Germinal center (tissue), 1 donor: ENCODE measurements around the gene FGF14.

ENCODE experiments used
- DNase-seq: peaks from one replicate; pipeline ENCODE4 v3.0.0; 2012; ENCODE audit warnings: mixed read lengths, low spot score

FGF14 gene

GRCh38 chr13:102367836-102368235 lies 34.0 kb downstream of the FGF14 start:
- no peak for DNase-seq

DNA sequence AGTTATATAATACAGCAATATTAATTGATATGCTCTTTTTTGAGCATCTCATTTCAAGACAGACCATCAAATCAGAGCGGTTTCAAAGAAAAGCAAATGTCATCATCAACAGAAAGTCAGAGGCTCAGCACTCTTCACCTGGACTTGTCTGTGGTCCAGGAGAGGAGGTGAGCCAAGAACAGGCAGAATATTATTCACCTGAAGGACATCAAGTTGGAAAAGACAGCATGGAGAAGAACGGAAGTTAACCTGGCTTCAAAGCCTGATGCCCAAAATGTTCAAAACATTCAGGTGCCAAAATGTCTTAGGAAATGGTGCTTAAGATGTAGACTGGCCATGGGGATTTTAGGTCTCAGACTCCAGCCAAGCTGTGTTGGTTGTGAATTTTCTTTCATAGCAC lies 40.7 kb downstream of the FGF14 start:
- DNase-seq: no peak

DNA sequence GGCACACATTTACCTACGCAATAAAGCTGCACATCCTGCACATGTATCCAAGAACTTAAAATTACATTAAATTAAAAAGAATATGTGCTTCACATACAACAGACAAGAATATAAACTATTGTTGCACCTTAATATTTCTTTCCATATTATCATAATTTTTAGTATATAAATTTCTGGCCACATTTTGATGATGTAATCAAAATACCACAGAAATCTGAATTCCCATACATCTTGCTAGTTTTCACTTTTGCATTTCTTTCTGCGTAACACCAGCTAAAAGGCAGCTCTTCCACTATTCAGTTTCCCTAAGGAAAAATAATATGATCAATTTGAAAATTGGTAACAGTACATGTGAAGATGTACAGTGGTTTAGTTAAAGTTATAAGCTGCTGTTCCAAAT lies 42.6 kb downstream of the FGF14 start:
- no peak for DNase-seq

GRCh38 chr13:102355251-102355650 lies 46.6 kb downstream of the FGF14 start:
- no peak for DNase-seq

DNA sequence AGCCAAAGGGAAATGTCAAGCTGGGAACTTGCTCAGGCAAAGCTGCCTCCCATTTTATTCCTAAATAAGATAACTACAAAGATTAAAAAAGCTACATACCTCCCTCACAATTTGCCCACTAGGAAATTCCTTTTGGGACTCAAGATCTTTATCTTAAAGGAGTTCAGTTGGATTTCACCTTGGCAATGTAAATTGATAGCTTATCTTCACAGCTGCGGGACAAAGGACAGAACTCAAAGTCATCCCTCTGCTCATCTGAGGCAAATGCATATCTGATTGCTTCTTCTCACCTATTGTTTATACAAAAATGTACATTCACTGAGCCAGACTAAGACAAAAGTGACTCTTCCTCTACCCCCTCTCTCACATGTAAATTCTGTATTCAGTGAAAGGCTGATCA lies 47.8 kb downstream of the FGF14 start:
- no peak for DNase-seq

DNA sequence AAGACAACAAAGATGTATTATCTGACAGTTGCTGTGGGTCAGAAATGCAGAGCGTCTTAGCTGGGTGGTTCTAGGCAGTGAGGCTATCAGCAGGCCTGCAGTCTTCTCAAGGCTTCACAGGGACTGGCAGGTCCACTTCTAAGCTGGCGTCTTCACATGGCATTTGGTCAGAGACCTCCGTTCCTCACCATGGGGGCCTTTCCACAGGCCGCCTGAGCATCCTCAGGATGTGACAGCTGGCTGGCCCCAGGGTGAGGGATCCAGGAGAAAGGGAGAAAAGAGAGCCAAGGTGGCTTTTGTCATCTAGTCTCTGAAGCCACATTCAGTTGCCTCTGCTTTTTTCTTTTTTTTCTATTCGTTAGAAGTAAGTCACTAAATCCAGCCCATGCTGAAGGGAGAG lies 50.3 kb downstream of the FGF14 start:
- DNase-seq: no peak

- no peak for DNase-seq
Observed at GRCh38 chr13:102347490-102347889, 54.4 kb downstream of the FGF14 start.

- no peak for DNase-seq
Observed at GRCh38 chr13:102346769-102347168, 55.1 kb downstream of the FGF14 start.

- DNase-seq: no peak
Observed at GRCh38 chr13:102344410-102344809, 57.4 kb downstream of the FGF14 start.

GRCh38 chr13:102333320-102334198 lies 68.3 kb downstream of the FGF14 start:
- DNase-seq: no peak

DNA sequence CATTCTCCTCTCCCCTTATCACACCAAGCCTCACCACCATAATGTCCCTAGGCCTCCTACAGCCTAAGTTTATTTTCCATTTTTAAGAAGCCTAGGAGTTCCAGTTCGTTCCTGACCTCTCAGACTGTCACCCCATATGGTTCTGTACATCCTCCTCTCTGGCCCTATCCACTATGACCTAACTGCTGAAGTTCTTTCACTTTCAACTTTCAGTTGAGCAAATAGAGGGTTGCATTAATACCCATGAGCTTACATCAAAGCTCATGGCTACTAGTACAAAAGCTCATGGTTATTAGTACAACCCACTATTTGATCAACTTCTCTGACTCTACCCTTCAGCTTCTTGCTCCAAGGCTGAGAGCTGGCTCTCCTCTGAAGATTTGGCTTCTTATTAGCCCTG lies 72.9 kb downstream of the FGF14 start:
- no peak for DNase-seq

DNA sequence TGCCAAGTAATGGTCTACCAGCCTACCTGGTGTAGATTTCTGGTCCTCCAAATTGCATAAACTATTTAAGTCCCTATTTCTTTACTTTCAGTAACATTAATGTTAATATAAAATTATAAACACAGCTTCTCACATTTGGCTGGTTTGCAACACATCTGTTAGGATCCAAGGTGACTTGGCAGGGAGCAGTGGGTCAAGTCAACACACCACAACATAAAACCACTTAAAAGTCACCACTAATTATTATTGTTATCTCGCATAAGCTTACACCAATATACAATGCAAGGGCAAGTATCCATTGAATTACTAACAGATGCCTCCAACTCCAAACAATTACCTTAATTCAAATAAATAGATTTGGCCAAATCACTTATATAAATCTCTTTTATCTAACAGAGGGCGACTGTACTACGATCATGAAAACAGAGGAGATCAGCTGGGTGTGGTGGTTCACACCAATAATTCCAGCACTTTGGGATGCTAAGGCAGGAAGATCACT lies 74.7 kb downstream of the FGF14 start:
- no peak for DNase-seq

DNA sequence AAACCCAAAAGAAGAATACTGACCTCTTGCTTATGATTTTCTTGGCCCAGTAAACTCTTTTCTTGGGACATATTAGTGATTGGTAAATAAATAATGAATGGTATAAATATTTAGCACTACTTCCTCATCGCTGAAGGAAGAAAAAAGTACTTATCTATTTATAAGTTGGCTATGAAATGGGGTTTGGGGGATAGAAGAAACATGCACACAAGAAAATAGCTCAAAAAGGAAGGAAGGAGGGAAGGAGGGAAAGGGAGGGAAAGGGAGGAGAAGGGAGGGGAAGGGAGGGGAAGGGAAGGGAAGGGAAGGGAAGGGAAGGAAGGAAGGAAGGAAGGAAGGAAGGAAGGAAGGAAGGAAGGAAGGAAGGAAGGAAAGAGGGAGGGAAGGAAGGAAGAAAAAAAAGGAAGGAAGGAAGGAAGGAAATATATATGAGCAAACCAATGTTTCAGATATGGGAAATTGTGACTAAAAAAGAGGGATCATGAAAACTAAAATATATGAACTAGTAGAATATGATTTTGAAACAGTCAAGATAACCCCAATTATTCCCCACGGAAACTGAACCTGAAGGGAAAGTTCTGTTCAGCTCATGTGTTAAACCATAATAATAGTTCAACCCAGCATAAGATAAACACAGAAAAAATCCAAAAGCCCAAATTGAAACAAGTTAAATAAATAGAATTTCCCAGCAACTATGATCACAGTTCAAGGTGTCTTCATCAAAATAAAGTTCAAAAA lies 75.3 kb downstream of the FGF14 start:
- DNase-seq: no peak

GRCh38 chr13:102325321-102325720 lies 76.5 kb downstream of the FGF14 start:
- no peak for DNase-seq

DNA sequence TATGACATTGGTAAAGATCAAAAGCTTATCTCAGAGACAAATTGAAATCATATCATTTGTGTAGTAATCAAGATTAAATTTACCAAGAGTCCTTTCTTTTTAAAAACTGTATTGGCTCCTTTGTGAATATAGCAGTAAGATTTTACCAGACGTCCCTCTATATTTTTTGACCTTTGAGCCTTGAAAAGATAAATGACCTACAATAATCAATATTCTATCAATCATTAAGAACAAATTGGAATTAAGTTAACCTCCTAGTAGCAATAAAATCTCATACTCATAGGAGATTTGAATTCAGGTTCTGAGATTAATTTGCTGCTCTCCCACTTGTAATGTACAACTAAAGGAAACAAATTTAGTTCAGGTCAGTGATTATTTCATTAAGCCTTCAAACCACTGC lies 78.3 kb downstream of the FGF14 start:
- DNase-seq: no peak

DNA sequence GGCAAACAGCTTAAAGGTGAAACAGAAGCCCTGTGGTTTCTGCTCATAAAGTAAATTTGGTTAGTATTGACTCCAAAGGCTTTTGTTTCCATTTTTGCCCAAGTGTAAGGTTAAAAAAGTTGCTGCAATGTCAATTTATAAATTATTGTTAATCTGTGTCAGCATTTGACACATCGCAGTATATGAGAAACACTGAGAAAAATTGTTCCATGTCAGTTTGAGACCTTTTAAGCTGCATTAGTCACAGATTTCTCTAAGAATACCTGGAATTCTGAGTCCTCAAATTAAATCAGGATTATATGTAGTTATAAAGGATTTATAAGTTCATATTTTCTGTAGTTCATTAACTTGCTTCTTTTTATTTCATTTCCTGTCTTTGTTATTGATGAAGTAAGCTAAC lies 78.8 kb downstream of the FGF14 start:
- DNase-seq: no peak

- no peak for DNase-seq
Observed at GRCh38 chr13:102322211-102322610, 79.6 kb downstream of the FGF14 start.

- DNase-seq: no peak
Observed at GRCh38 chr13:102318233-102318632, 83.6 kb downstream of the FGF14 start.

- no peak for DNase-seq
Observed at GRCh38 chr13:102317593-102317992, 84.3 kb downstream of the FGF14 start.

DNA sequence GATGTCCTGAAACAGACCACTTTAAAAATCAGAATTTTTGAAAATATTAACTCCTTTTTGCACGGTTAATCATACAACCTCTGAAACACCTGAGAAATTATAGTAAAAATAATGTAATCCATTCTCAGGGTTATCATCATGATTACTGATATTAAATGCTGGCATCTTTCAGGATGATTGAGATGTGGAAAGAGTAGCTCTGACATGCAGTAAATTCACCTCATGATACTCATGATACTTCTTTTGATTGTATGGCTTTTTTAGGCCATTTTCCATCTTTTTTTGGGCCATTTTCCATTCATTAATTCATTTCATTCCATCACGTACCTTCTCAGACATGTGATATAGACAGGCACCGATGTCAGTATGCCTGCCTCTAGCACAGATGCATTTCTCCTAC lies 85.1 kb downstream of the FGF14 start:
- no peak for DNase-seq

DNA sequence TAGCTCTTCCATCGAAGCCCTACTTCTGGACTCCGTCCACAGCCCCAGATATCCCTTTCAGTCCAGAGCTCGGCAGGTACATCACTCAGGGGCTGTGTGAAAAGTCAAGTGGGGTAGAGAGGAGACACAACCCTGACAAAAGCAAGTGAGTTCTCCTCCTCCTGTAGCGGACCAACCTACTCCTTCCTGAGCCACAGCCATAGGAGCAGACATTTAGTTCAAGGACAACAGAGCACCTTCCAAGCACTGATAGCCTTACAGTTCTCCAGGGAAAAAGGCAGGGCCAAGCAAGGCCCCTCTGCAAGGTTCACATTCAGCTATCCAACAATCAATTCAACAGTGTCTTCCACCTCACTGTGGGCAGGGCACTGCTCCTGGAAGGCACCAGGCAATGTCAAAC lies 89.0 kb downstream of the FGF14 start:
- DNase-seq: no peak

- DNase-seq: no peak
Observed at GRCh38 chr13:102311901-102312300, 89.9 kb downstream of the FGF14 start.

DNA sequence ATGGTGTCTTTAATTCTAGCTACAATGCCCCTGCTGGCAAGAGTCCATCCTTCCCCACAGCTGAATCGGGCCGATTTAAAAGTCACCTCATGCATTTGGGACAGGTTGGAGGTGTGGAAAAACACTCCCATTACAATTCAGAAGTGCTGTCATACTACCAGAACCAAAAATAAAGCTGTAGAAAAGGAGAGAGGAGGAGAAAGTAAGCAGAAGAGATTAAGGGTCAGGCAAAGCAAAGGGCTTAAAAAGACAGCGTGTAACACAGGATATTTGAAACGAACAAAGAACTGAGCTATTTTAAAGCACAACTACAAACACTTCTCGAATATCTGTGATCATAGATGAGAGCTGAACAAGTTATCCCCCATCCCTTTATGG lies 90.4 kb downstream of the FGF14 start:
- no peak for DNase-seq
